ENCODE data around the gene MEGF11.
A peak's percentile ranks its signal among the peaks of the same experiment; 100 is the strongest.

The MEGF11 gene

DNA sequence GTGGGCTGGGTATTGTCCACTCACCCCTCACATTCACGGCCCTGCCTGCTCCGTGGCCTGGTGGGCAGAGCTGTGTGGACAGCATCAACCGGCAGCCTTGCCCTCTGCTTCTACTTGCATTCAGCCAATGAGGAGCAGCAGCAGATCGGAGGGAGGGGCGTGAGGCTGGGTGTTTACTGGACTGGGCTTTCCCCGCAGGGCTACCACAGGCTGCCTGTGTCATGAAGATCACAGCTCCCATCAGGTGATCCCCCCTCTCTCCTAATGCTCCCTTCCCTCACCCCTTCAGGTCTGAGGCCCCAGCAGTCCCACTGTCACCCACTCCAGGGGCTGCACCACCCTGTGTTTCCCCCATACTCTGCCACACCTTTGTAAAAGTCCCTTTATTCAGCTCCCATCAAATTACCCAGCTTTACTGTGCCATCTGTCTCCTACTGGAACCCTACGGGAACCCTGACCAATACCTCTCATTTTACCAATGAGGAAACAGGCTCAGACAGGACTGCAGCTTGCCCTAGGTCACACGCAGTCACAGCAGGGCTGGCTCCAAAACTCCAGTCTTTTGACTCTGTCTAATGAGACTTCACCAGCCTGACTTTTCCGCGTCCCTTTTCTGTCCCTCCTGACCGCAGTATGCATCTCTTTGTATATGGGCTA, 81.1 kb downstream of the MEGF11 start:
- H4K20me1 ChIP-seq (ENCODE audit: low read depth, low read length) = no peaks in the 10 kb centered on the region
- TF ChIP-seq, protein P1, sequence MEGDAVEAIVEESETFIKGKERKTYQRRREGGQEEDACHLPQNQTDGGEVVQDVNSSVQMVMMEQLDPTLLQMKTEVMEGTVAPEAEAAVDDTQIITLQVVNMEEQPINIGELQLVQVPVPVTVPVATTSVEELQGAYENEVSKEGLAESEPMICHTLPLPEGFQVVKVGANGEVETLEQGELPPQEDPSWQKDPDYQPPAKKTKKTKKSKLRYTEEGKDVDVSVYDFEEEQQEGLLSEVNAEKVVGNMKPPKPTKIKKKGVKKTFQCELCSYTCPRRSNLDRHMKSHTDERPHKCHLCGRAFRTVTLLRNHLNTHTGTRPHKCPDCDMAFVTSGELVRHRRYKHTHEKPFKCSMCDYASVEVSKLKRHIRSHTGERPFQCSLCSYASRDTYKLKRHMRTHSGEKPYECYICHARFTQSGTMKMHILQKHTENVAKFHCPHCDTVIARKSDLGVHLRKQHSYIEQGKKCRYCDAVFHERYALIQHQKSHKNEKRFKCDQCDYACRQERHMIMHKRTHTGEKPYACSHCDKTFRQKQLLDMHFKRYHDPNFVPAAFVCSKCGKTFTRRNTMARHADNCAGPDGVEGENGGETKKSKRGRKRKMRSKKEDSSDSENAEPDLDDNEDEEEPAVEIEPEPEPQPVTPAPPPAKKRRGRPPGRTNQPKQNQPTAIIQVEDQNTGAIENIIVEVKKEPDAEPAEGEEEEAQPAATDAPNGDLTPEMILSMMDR (IDR thresholded peaks at IDR 0.05; ENCODE audit: insufficient read depth, low read length, poor library complexity, severe bottlenecking) = no peak
- no peak for TF ChIP-seq EZH2phosphoT487 (conservative IDR thresholded peaks at IDR 0.05; ENCODE audit: low read length)
- H3K4me2 ChIP-seq (ENCODE audit: low read depth, low read length, poor library complexity, severe bottlenecking) = no peak overlapping the region

DNA sequence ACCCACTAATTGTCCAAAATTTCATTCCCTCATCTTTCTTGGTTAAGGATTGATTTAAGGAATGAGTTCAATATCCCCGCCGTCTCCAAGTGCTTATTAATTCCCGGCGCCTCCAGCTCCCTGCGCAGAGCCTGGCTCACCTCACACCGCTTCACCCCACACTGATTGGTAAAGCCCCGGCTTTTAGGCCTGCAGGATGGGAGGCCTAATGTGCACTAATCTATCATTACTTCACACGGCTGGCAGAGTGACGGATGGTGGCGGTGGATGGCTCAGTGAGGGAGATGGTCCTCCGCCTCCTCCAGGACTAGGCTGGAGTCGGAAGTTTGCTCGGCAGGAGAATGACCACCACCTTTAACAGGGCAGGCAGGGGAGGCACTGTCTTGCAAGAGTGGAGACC, 81.7 kb downstream of the MEGF11 start:
- H4K20me1 ChIP-seq (ENCODE audit: low read depth, low read length) = no peaks in the 10 kb centered on the region
- peak overlapping the region; percentile 63; the same call in 1 of the 2 replicates for H3K9ac ChIP-seq (ENCODE audit: low read length)
- H2AFZ ChIP-seq (ENCODE audit: low read depth, low read length, severe bottlenecking) = no peak overlapping the region
- H3K27me3 ChIP-seq (ENCODE audit: low read length) = no peaks in the 10 kb centered on the region
- TF ChIP-seq EZH2phosphoT487 (conservative IDR thresholded peaks at IDR 0.05; ENCODE audit: low read length) = no peak
- TF ChIP-seq, protein P1 (IDR thresholded peaks at IDR 0.05; ENCODE audit: insufficient read depth, low read length, poor library complexity, severe bottlenecking) = no peak
- H3K9me3 ChIP-seq (ENCODE audit: insufficient read depth, low read length) = no peaks in the 10 kb centered on the region
- no peak overlapping the region for H3K4me2 ChIP-seq (ENCODE audit: low read depth, low read length, poor library complexity, severe bottlenecking)
- peaks cover 20% of the 10 kb centered on the region for H3F3A ChIP-seq (ENCODE audit: insufficient read depth)
- H3K27ac ChIP-seq (ENCODE audit: low read depth, low read length) = peak overlapping the region; percentile 97
- no peak overlapping the region for H3K4me3 ChIP-seq (ENCODE audit: insufficient read depth, low read length, poor library complexity, severe bottlenecking)
- H3K9me2 ChIP-seq (replicated peaks; ENCODE audit: insufficient read depth, low read length) = no peaks in the 10 kb centered on the region
- no peaks in the 10 kb centered on the region for H3K79me2 ChIP-seq (ENCODE audit: insufficient read depth, low read length)
- H3K36me3 ChIP-seq (ENCODE audit: low read length) = no peaks in the 10 kb centered on the region

More for the DNA sequence above, 81.1 kb downstream of the MEGF11 start:
- no peak overlapping the region for H2AFZ ChIP-seq (ENCODE audit: low read depth, low read length, severe bottlenecking)
- H3K27me3 ChIP-seq (ENCODE audit: low read length) = no peaks in the 10 kb centered on the region
- H3K36me3 ChIP-seq (ENCODE audit: low read length) = no peaks in the 10 kb centered on the region
- peaks cover 20% of the 10 kb centered on the region for H3F3A ChIP-seq (ENCODE audit: insufficient read depth)
- H3K79me2 ChIP-seq (ENCODE audit: insufficient read depth, low read length) = no peaks in the 10 kb centered on the region
- H3K4me3 ChIP-seq (ENCODE audit: insufficient read depth, low read length, poor library complexity, severe bottlenecking) = no peak overlapping the region
- H3K27ac ChIP-seq (ENCODE audit: low read depth, low read length) = peak overlapping the region; percentile 97
- no peak overlapping the region for H3K9ac ChIP-seq (ENCODE audit: low read length)
- no peaks in the 10 kb centered on the region for H3K9me2 ChIP-seq (replicated peaks; ENCODE audit: insufficient read depth, low read length)
- no peaks in the 10 kb centered on the region for H3K9me3 ChIP-seq (ENCODE audit: insufficient read depth, low read length)

DNA sequence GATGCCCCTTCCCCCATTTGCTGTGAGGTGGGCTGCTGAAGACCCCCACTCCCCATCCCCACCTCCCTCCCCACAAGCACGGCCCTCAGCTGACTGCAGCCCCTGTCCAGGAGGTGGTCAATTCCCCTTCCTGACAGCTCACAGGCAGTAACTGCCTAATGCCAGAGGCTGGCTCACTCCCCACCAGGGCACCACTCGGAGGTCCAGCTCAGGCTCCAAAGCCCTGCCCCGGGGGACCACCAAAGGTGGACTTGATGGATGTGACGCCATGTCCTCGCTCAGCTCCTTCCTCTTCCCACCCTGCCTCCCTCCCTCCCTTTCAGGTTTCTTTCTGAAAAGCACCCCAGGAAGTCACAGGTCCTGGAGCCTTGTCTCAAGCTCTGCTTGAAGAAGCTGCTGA, 82.8 kb downstream of the MEGF11 start:
- Histone ChIP-seq H3K9me3 (ENCODE audit: insufficient read depth, low read length) (no peaks in the 10 kb centered on the region), H4K20me1 (ENCODE audit: low read depth, low read length) (no peaks in the 10 kb centered on the region), H3K9me2 (replicated peaks; ENCODE audit: insufficient read depth, low read length) (no peaks in the 10 kb centered on the region), H3K27ac (ENCODE audit: low read depth, low read length) (peak overlapping the region; percentile 97), H3K36me3 (ENCODE audit: low read length) (no peaks in the 10 kb centered on the region), H3K9ac (ENCODE audit: low read length) (peak overlapping the region; percentile 63), H3K27me3 (ENCODE audit: low read length) (no peaks in the 10 kb centered on the region), H3K4me2 (ENCODE audit: low read depth, low read length, poor library complexity, severe bottlenecking) (peak overlapping the region; percentile 63), H3K4me3 (ENCODE audit: insufficient read depth, low read length, poor library complexity, severe bottlenecking) (no peak overlapping the region), H3F3A (ENCODE audit: insufficient read depth) (peaks cover 20% of the 10 kb centered on the region), H3K79me2 (ENCODE audit: insufficient read depth, low read length) (no peaks in the 10 kb centered on the region), H2AFZ (ENCODE audit: low read depth, low read length, severe bottlenecking) (no peak overlapping the region)
- TF ChIP-seq EZH2phosphoT487 (conservative IDR thresholded peaks at IDR 0.05; ENCODE audit: low read length) = no peak
- TF ChIP-seq, protein P1 (IDR thresholded peaks at IDR 0.05; ENCODE audit: insufficient read depth, low read length, poor library complexity, severe bottlenecking) = no peak
